IPS-20b (cell line): ENCODE results near the gene CCL14.
"Not testable (repeated sequence)": the region's sequence is repeated elsewhere in the genome, so short reads cannot be mapped to it uniquely, and the experiment has no call there.

Experiments used
- H3K27ac ChIP-seq: one replicate; pipeline ENCODE4 v1.5.1; 2013; ENCODE audit warnings: low read length
- H3K27me3 ChIP-seq: 2 replicates; pipeline ENCODE4 v1.6.1; 2013; ENCODE audit warnings: mild to moderate bottlenecking, low read length, inconsistent platforms; ENCODE audit not compliant: insufficient read depth
- H3K36me3 ChIP-seq: 2 replicates; pipeline ENCODE4 v1.6.1; 2013; ENCODE audit warnings: low read depth, mild to moderate bottlenecking, inconsistent platforms, low read length, moderate library complexity; ENCODE audit not compliant: insufficient read depth
- H3K4me1 ChIP-seq: 2 replicates; pipeline ENCODE4 v1.6.1; 2013; ENCODE audit warnings: mild to moderate bottlenecking, control low read depth, inconsistent platforms, low read length, moderate library complexity; ENCODE audit not compliant: insufficient read depth
- H3K4me3 ChIP-seq: 2 replicates; pipeline ENCODE4 v1.5.1; 2013; ENCODE audit warnings: mild to moderate bottlenecking, low read length, inconsistent platforms
- H3K9ac ChIP-seq: 2 replicates; pipeline ENCODE4 v1.6.1; 2013; ENCODE audit warnings: low read depth, mild to moderate bottlenecking, inconsistent platforms, low read length, moderate library complexity
- H3K9me3 ChIP-seq: 2 replicates; pipeline ENCODE4 v1.6.1; 2013; ENCODE audit warnings: mild to moderate bottlenecking, low read depth, low read length, inconsistent platforms; ENCODE audit not compliant: insufficient read depth

The CCL14 gene

GRCh38 chr17:35968520-35969054 lies 17.9 kb downstream of the CCL14 start:
- Histone ChIP-seq H3K27ac (no peak overlapping the region), H3K4me1 (no peaks in the 10 kb centered on the region), H3K4me3 (no peak overlapping the region), H3K9me3 (no peaks in the 10 kb centered on the region), H3K27me3 (no peaks in the 10 kb centered on the region), H3K9ac (no peak overlapping the region), H3K36me3 (no peaks in the 10 kb centered on the region)

- Histone ChIP-seq H3K9ac (no peak overlapping the region), H3K36me3 (no peaks in the 10 kb centered on the region), H3K27me3 (no peaks in the 10 kb centered on the region), H3K4me3 (no peak overlapping the region), H3K4me1 (no peaks in the 10 kb centered on the region), H3K9me3 (no peaks in the 10 kb centered on the region), H3K27ac (no peak overlapping the region)
Observed at GRCh38 chr17:35965272-35965671, 21.3 kb downstream of the CCL14 start.

GRCh38 chr17:35963663-35964062 lies 22.9 kb downstream of the CCL14 start:
- Histone ChIP-seq H3K9ac (no peak overlapping the region), H3K27me3 (no peaks in the 10 kb centered on the region), H3K4me3 (no peak overlapping the region), H3K9me3 (no peaks in the 10 kb centered on the region), H3K36me3 (no peaks in the 10 kb centered on the region), H3K27ac (no peak overlapping the region), H3K4me1 (no peaks in the 10 kb centered on the region)

GRCh38 chr17:35953720-35954119 lies 32.8 kb downstream of the CCL14 start:
- H3K9me3 ChIP-seq, result no peaks in the 10 kb centered on the region
- no peak overlapping the region for H3K9ac ChIP-seq
- H3K36me3 ChIP-seq, result no peaks in the 10 kb centered on the region
- H3K27me3 ChIP-seq, result no peaks in the 10 kb centered on the region
- no peak overlapping the region for H3K4me3 ChIP-seq
- H3K27ac ChIP-seq, result no peak overlapping the region
- H3K4me1 ChIP-seq, result no peaks in the 10 kb centered on the region

GRCh38 chr17:35949401-35949800 lies 37.1 kb downstream of the CCL14 start:
- Histone ChIP-seq H3K9me3 (no peaks in the 10 kb centered on the region), H3K27me3 (no peaks in the 10 kb centered on the region)

GRCh38 chr17:35948092-35948491 lies 38.4 kb downstream of the CCL14 start:
- Histone ChIP-seq H3K4me1 (no peaks in the 10 kb centered on the region), H3K36me3 (no peaks in the 10 kb centered on the region), H3K9me3 (no peaks in the 10 kb centered on the region), H3K27ac (no peak overlapping the region), H3K27me3 (no peaks in the 10 kb centered on the region), H3K4me3 (no peak overlapping the region), H3K9ac (no peak overlapping the region)

More at GRCh38 chr17:35949401-35949800, 37.1 kb downstream of the CCL14 start:
- Histone ChIP-seq H3K4me1 (no peaks in the 10 kb centered on the region), H3K4me3 (no peak overlapping the region), H3K36me3 (no peaks in the 10 kb centered on the region), H3K27ac (no peak overlapping the region), H3K9ac (no peak overlapping the region)

GRCh38 chr17:35947156-35947585 lies 39.4 kb downstream of the CCL14 start:
- Histone ChIP-seq H3K4me1 (no peaks in the 10 kb centered on the region), H3K27me3 (no peaks in the 10 kb centered on the region), H3K4me3 (no peak overlapping the region), H3K36me3 (no peaks in the 10 kb centered on the region), H3K27ac (no peak overlapping the region), H3K9me3 (no peaks in the 10 kb centered on the region), H3K9ac (no peak overlapping the region)

GRCh38 chr17:35944151-35944550 lies 42.4 kb downstream of the CCL14 start:
- Histone ChIP-seq H3K27me3 (no peaks in the 10 kb centered on the region), H3K4me3 (no peak overlapping the region), H3K4me1 (no peaks in the 10 kb centered on the region), H3K9ac (no peak overlapping the region), H3K27ac (no peak overlapping the region), H3K36me3 (no peaks in the 10 kb centered on the region), H3K9me3 (no peaks in the 10 kb centered on the region)

- H3K36me3 ChIP-seq, result no peaks in the 10 kb centered on the region
- H3K4me1 ChIP-seq, result no peaks in the 10 kb centered on the region
- no peaks in the 10 kb centered on the region for H3K9me3 ChIP-seq
- H3K4me3 ChIP-seq, result no peak within 1 kb of the TSS
- H3K27me3 ChIP-seq, result no peaks in the 10 kb centered on the region
- no peak within 1 kb of the TSS for H3K9ac ChIP-seq
- H3K27ac ChIP-seq, result no peak within 1 kb of the TSS
Observed at GRCh38 chr17:35943537-35943936, 43.0 kb downstream of the CCL14 start, which contains the start of gene LYZL6. TSS of gene LYZL6 (minus strand) at chr17:35943713. CDS start at chr17:35939356, 4,357 bp downstream.

- Histone ChIP-seq H3K9ac (no peak overlapping the region), H3K4me1 (no peaks in the 10 kb centered on the region), H3K27ac (no peak overlapping the region), H3K36me3 (no peaks in the 10 kb centered on the region), H3K9me3 (no peaks in the 10 kb centered on the region), H3K27me3 (no peaks in the 10 kb centered on the region), H3K4me3 (no peak overlapping the region)
Observed at GRCh38 chr17:35942588-35943186, 43.8 kb downstream of the CCL14 start.

- H3K27ac ChIP-seq, H3K36me3 ChIP-seq, H3K4me1 ChIP-seq: not testable (repeated sequence)
Observed at GRCh38 chr17:35938492-35938891, 48.0 kb downstream of the CCL14 start.

GRCh38 chr17:35936063-35936462 lies 50.5 kb downstream of the CCL14 start:
- no peaks in the 10 kb centered on the region for H3K9me3 ChIP-seq
- no peaks in the 10 kb centered on the region for H3K36me3 ChIP-seq
- H3K9ac ChIP-seq, result no peak overlapping the region
- H3K27me3 ChIP-seq, result no peaks in the 10 kb centered on the region
- no peak overlapping the region for H3K4me3 ChIP-seq
- peaks cover 8% of the 10 kb centered on the region; the same call in 1 of the 2 replicates for H3K4me1 ChIP-seq
- no peak overlapping the region for H3K27ac ChIP-seq

More at GRCh38 chr17:35938492-35938891, 48.0 kb downstream of the CCL14 start:
- not testable (repeated sequence) for H3K9me3 ChIP-seq, H3K4me3 ChIP-seq, H3K9ac ChIP-seq, H3K27me3 ChIP-seq
